ENCODE measurements around the gene TOP1.

DNA sequence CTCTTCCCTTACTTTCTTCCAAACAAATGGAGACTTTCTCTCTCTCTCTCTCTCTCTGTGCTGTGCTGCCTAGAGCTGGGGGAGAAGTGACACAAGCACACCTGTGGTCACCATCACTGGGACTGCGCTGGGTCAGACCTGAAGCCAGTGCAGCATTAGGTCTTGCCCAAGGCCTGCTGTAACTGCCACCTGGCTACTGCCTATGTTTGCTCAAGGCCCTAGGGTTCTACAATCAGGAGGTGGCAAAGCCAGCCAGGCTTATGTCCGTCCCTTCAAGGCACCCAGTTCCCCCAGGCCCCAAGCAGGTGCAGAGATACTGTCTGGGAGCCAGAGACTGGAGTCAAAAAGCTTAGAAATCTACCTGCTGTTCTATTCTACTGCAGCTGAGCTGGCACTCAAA is 49.4 kb upstream of the TOP1 start:
- TF ChIP-seq, protein P1, sequence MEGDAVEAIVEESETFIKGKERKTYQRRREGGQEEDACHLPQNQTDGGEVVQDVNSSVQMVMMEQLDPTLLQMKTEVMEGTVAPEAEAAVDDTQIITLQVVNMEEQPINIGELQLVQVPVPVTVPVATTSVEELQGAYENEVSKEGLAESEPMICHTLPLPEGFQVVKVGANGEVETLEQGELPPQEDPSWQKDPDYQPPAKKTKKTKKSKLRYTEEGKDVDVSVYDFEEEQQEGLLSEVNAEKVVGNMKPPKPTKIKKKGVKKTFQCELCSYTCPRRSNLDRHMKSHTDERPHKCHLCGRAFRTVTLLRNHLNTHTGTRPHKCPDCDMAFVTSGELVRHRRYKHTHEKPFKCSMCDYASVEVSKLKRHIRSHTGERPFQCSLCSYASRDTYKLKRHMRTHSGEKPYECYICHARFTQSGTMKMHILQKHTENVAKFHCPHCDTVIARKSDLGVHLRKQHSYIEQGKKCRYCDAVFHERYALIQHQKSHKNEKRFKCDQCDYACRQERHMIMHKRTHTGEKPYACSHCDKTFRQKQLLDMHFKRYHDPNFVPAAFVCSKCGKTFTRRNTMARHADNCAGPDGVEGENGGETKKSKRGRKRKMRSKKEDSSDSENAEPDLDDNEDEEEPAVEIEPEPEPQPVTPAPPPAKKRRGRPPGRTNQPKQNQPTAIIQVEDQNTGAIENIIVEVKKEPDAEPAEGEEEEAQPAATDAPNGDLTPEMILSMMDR (IDR thresholded peaks at IDR 0.05): no peak
- TF ChIP-seq POLR2A (IDR thresholded peaks at IDR 0.05): no peak

All from right lobe of liver (tissue), 4 donors.